ENCODE results near the gene OR10G4. TPM values are rescaled to one million over a fixed set of nuclear protein-coding genes. Genes with fewer than 3 reads are reported as not detected.

OR10G4 gene
- total RNA-seq, 2 donors from 2014 or later: not detected

DNA sequence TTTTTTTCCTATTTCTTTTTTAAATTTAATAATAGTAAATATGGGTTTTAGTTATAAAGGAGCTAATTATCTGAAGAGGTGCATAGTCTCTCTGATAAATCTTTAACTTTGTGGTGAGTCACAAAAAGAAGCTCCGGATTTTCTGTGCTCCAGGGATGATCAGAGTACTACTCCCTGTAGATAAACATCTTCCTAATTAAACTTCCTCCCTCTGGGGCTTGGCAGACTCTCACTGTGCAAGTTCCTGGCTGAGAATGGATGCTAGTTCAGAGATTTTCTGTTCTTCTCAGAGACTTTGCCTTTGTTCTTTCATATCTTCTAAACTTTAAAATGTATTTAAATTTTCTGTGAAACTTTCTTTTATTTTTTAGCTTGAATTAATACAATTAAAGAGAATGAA is 28.5 kb downstream of the OR10G4 start, which contains the start of gene OR10G7:
OR10G7 (minus strand) TSS at position 72 of the 400 bp plus-strand sequence. CDS start 2,324 bp downstream, outside the sequence.
- H3K36me3 ChIP-seq (ENCODE audit: control insufficient read depth, insufficient read depth, low read length): no peaks in the 10 kb centered on the region
- H3K4me1 Mint-ChIP-seq: peaks cover 9% of the 10 kb centered on the region
- no peaks in the 10 kb centered on the region for H3K27me3 ChIP-seq (ENCODE audit: control insufficient read depth, insufficient read depth, low read length, poor library complexity, severe bottlenecking)
- TF ChIP-seq, protein P1, sequence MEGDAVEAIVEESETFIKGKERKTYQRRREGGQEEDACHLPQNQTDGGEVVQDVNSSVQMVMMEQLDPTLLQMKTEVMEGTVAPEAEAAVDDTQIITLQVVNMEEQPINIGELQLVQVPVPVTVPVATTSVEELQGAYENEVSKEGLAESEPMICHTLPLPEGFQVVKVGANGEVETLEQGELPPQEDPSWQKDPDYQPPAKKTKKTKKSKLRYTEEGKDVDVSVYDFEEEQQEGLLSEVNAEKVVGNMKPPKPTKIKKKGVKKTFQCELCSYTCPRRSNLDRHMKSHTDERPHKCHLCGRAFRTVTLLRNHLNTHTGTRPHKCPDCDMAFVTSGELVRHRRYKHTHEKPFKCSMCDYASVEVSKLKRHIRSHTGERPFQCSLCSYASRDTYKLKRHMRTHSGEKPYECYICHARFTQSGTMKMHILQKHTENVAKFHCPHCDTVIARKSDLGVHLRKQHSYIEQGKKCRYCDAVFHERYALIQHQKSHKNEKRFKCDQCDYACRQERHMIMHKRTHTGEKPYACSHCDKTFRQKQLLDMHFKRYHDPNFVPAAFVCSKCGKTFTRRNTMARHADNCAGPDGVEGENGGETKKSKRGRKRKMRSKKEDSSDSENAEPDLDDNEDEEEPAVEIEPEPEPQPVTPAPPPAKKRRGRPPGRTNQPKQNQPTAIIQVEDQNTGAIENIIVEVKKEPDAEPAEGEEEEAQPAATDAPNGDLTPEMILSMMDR (conservative IDR thresholded peaks at IDR 0.05): no peak
- WGBS, 2 experiments (ENCODE audit: insufficient coverage in 1 of 2, insufficient read length in 1 of 2): 58% methylated on average over 1 of the region's 1 CpG; no CpG with 5 or more reads in 1 of the 2 experiments
- no peak within 1 kb of the TSS for H3K27ac Mint-ChIP-seq
- no peaks in the 10 kb centered on the region for H3K9me3 Mint-ChIP-seq
- DNase-seq: no peak
- no peaks in the 10 kb centered on the region for H3K36me3 Mint-ChIP-seq (ENCODE audit: low read depth)
- no peaks in the 10 kb centered on the region for H3K4me1 ChIP-seq (ENCODE audit: control insufficient read depth, insufficient read depth, low read length)
- no peak within 1 kb of the TSS for H3K4me3 Mint-ChIP-seq
- H3K9me3 ChIP-seq (ENCODE audit: control insufficient read depth, low read length): no peaks in the 10 kb centered on the region
- no peak within 1 kb of the TSS for H3K4me3 ChIP-seq (ENCODE audit: low read length)
- H3K27me3 Mint-ChIP-seq (ENCODE audit: insufficient read depth): no peaks in the 10 kb centered on the region
- no peak within 1 kb of the TSS for H3K9ac ChIP-seq (ENCODE audit: extremely low read depth, low read length, poor library complexity, severe bottlenecking)
- H3K27ac ChIP-seq (ENCODE audit: low read depth, low read length): no peak within 1 kb of the TSS

- no peak overlapping the region for H3K27ac ChIP-seq (ENCODE audit: low read depth, low read length)
- Mint-ChIP-seq H3K9me3 (no peaks in the 10 kb centered on the region), H3K4me3 (no peak overlapping the region), H3K4me1 (peaks cover 9% of the 10 kb centered on the region), H3K27me3 (ENCODE audit: insufficient read depth) (no peaks in the 10 kb centered on the region), H3K36me3 (ENCODE audit: low read depth) (no peaks in the 10 kb centered on the region), H3K27ac (no peak overlapping the region)
- no peaks in the 10 kb centered on the region for H3K9me3 ChIP-seq (ENCODE audit: control insufficient read depth, low read length)
- H3K36me3 ChIP-seq (ENCODE audit: control insufficient read depth, insufficient read depth, low read length): no peaks in the 10 kb centered on the region
- H3K9ac ChIP-seq (ENCODE audit: extremely low read depth, low read length, poor library complexity, severe bottlenecking): no peak overlapping the region
- no peak overlapping the region for H3K4me3 ChIP-seq (ENCODE audit: low read length)
- TF ChIP-seq, protein P1 (conservative IDR thresholded peaks at IDR 0.05): no peak
- no peaks in the 10 kb centered on the region for H3K4me1 ChIP-seq (ENCODE audit: control insufficient read depth, insufficient read depth, low read length)
- WGBS, 2 experiments (ENCODE audit: insufficient coverage in 1 of 2, insufficient read length in 1 of 2): 99 to 100% methylated on average over 1 to 3 of the region's 4 CpGs
- no peak for DNase-seq
- H3K27me3 ChIP-seq (ENCODE audit: control insufficient read depth, insufficient read depth, low read length, poor library complexity, severe bottlenecking): no peaks in the 10 kb centered on the region
These were observed 30.6 kb downstream of the OR10G4 start for GRCh38 chr11:124043420-124043819.

DNA sequence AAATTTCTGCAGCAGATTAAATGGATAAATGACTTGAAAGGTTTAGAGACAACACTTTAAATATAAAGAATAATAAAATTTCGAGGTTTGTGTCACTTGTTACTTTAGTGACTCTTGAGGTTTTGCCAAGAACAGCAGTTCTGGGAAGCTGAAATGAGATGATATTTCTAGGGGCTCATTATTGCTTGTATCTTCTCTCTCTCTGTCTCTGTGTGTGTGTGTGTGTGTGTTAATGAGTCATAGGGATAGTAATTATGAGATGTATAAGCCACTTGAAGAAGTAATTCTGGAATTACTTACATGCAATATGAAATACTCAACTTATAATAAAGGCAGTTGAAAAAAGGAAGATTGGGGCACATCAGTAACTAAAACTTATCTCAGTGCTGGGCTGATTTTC is 38.0 kb downstream of the OR10G4 start:
- Histone ChIP-seq H3K4me3 (ENCODE audit: low read length) (no peak overlapping the region), H3K27me3 (ENCODE audit: control insufficient read depth, insufficient read depth, low read length, poor library complexity, severe bottlenecking) (no peaks in the 10 kb centered on the region), H3K27ac (ENCODE audit: low read depth, low read length) (no peak overlapping the region), H3K9ac (ENCODE audit: extremely low read depth, low read length, poor library complexity, severe bottlenecking) (no peak overlapping the region), H3K9me3 (ENCODE audit: control insufficient read depth, low read length) (no peaks in the 10 kb centered on the region), H3K4me1 (ENCODE audit: control insufficient read depth, insufficient read depth, low read length) (no peaks in the 10 kb centered on the region), H3K36me3 (ENCODE audit: control insufficient read depth, insufficient read depth, low read length) (no peaks in the 10 kb centered on the region)
- no peak overlapping the region for H3K4me3 Mint-ChIP-seq
- WGBS, 2 experiments (ENCODE audit: insufficient coverage in 1 of 2, insufficient read length in 1 of 2): 84% methylated on average over 1 of the region's 1 CpG; no CpG with 5 or more reads in 1 of the 2 experiments
- TF ChIP-seq, protein P1 (conservative IDR thresholded peaks at IDR 0.05): no peak
- no peaks in the 10 kb centered on the region for H3K27me3 Mint-ChIP-seq (ENCODE audit: insufficient read depth)
- no peaks in the 10 kb centered on the region for H3K9me3 Mint-ChIP-seq
- no peak overlapping the region for H3K27ac Mint-ChIP-seq
- no peaks in the 10 kb centered on the region for H3K36me3 Mint-ChIP-seq (ENCODE audit: low read depth)
- DNase-seq: no peak
- H3K4me1 Mint-ChIP-seq: no peaks in the 10 kb centered on the region

All from endodermal cell (in vitro differentiated cells).